Thoracic aorta (tissue), 2 donors: Measurements from ENCODE around the gene PCDHB10. TPM values are rescaled to one million over a fixed set of nuclear protein-coding genes. Genes with fewer than 3 reads are reported as not detected.
A peak's percentile ranks its signal among the peaks of the same experiment; 100 is the strongest.
"Not testable (repeated sequence)": the region's sequence is repeated elsewhere in the genome, so short reads cannot be mapped to it uniquely, and the experiment has no call there.

Experiments
- ATAC-seq: fragments of 150-250 bp; one replicate; pipeline ENCODE4 v1.8.0; 2017; ENCODE audit warnings: low read depth; ENCODE audit not compliant: insufficient number of reproducible peaks, low FRiP score
- DNase-seq: peaks from one replicate; pipeline ENCODE4 v3.0.0-alpha.2; 2020; ENCODE audit warnings: low spot score
- H3K27ac ChIP-seq, 2 donors: fragments of 200-600 bp; sonication (generic); 1 replicate in 1 of 2; 2 replicates in 1 of 2; pipeline ENCODE4 v1.5.1; 2016; ENCODE audit warnings: mild to moderate bottlenecking in 2 of 2, moderate library complexity in 2 of 2
- H3K27me3 ChIP-seq: fragments of 200-600 bp; sonication (generic); replicated peaks from 2 replicates; pipeline ENCODE4 v1.6.0; 2016; ENCODE audit warnings: mild to moderate bottlenecking; ENCODE audit not compliant: insufficient read depth
- H3K36me3 ChIP-seq: fragments of 200-600 bp; sonication (generic); one replicate; pipeline ENCODE4 v1.5.1; 2016
- H3K4me1 ChIP-seq, 2 donors: fragments of 200-600 bp; sonication (generic); 1 replicate in 1 of 2; 2 replicates in 1 of 2; pipeline versions ENCODE4 v1.5.1 to v1.6.0; 2016; ENCODE audit warnings: low read depth in 2 of 2, mild to moderate bottlenecking in 1 of 2; ENCODE audit not compliant: control insufficient read depth in 1 of 2
- H3K4me3 ChIP-seq: fragments of 200-600 bp; sonication (generic); 2 replicates; pipeline ENCODE4 v1.5.1; 2016; ENCODE audit warnings: mild to moderate bottlenecking
- H3K9me3 ChIP-seq: fragments of 200-600 bp; sonication (generic); 2 replicates; pipeline ENCODE4 v1.5.1; 2016
- total RNA-seq, 2 donors: library from RNA; depleted of rRNA; stranded (reverse); fragments of >200 nt; gene quantifications; one replicate each; pipeline versions ENCODE4 v1.1.0 to v1.2.3, GENCODE V29; 2016
- TF ChIP-seq, protein P1 (sequence below): fragments of 200-600 bp; sonication (generic); IDR thresholded peaks from one replicate; pipeline ENCODE4 v1.5.1; 2019; ENCODE audit warnings: antibody characterized with exemption

The PCDHB10 gene
- total RNA-seq, 2 donors from 2014 or later = 6.1 to 9.1 TPM

GRCh38 chr5:141179876-141180275, 12.3 kb upstream of the PCDHB10 start:
- H3K27ac ChIP-seq, ATAC-seq, H3K36me3 ChIP-seq, H3K4me1 ChIP-seq, DNase-seq, H3K27me3 ChIP-seq, H3K4me3 ChIP-seq: not testable (repeated sequence)
- peaks cover 63% of the 10 kb centered on the region for H3K9me3 ChIP-seq

DNA sequence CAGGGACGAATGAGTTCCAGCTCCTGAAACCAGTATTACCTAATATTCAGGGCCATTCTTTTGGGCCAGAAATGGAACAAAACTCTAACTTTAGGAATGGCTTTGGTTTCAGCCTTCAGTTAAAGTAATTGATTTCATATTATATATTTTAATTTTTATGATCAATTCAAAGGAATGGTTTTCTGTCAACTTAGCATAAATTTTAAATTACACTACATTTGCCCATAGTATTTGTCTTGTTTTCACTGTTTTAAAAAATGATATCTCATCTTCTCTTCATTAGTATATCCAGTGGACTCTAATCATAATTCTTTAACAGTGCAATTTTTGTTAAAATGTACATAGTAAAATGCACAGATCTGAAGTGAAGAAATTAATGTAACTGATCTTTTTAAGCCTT, 11.8 kb upstream of the PCDHB10 start:
- Histone ChIP-seq H3K9me3 (peaks cover 61% of the 10 kb centered on the region), H3K27ac (no peak overlapping the region)

DNA sequence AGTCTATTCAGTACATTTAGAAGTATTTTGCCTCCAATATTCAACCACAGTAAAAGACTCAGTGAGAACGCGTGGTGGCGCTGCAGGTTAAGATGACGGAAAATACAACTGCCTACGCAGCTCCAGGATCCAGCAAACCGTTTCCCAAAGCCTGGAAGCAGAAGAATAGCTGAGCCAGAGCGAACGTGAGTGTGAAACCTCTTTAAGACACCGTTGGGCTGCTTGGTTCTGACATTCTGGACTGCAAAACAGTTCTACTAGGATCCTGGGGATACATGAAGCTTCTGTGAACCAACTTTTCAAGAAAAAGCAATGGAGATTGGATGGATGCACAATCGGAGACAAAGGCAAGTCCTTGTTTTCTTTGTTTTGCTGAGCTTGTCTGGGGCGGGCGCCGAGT, 9.9 kb upstream of the PCDHB10 start, which contains the start of gene PCDHB16:
Gene PCDHB16 (plus strand): TSS at position 140 of the 400 bp plus-strand sequence. CDS start 173 bp downstream, at position 313.
- peaks cover 53% of the 10 kb centered on the region for H3K9me3 ChIP-seq
- ATAC-seq = peak; percentile 31
- no peaks in the 10 kb centered on the region for H3K4me1 ChIP-seq
- H3K36me3 ChIP-seq = no peaks in the 10 kb centered on the region
- peak within 1 kb of the TSS; percentile 64 for H3K4me3 ChIP-seq
- no peaks in the 10 kb centered on the region for H3K27me3 ChIP-seq
- DNase-seq = no peak
- TF ChIP-seq, protein P1, sequence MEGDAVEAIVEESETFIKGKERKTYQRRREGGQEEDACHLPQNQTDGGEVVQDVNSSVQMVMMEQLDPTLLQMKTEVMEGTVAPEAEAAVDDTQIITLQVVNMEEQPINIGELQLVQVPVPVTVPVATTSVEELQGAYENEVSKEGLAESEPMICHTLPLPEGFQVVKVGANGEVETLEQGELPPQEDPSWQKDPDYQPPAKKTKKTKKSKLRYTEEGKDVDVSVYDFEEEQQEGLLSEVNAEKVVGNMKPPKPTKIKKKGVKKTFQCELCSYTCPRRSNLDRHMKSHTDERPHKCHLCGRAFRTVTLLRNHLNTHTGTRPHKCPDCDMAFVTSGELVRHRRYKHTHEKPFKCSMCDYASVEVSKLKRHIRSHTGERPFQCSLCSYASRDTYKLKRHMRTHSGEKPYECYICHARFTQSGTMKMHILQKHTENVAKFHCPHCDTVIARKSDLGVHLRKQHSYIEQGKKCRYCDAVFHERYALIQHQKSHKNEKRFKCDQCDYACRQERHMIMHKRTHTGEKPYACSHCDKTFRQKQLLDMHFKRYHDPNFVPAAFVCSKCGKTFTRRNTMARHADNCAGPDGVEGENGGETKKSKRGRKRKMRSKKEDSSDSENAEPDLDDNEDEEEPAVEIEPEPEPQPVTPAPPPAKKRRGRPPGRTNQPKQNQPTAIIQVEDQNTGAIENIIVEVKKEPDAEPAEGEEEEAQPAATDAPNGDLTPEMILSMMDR = peak; percentile 26
- peak within 1 kb of the TSS in 1 of 2 donors; percentile 58 for H3K27ac ChIP-seq

More for the DNA sequence above, 11.8 kb upstream of the PCDHB10 start:
- TF ChIP-seq, protein P1 = no peak
- H3K27me3 ChIP-seq = no peaks in the 10 kb centered on the region
- DNase-seq (no peak), ATAC-seq (no peak)
- no peaks in the 10 kb centered on the region for H3K4me1 ChIP-seq
- H3K4me3 ChIP-seq = no peak overlapping the region
- no peaks in the 10 kb centered on the region for H3K36me3 ChIP-seq

- H3K27me3 ChIP-seq, H3K36me3 ChIP-seq, H3K4me3 ChIP-seq, H3K27ac ChIP-seq, ATAC-seq, H3K4me1 ChIP-seq, DNase-seq: not testable (repeated sequence)
- H3K9me3 ChIP-seq = peaks cover 55% of the 10 kb centered on the region
Observed at GRCh38 chr5:141184117-141184855, 7.9 kb upstream of the PCDHB10 start.

DNA sequence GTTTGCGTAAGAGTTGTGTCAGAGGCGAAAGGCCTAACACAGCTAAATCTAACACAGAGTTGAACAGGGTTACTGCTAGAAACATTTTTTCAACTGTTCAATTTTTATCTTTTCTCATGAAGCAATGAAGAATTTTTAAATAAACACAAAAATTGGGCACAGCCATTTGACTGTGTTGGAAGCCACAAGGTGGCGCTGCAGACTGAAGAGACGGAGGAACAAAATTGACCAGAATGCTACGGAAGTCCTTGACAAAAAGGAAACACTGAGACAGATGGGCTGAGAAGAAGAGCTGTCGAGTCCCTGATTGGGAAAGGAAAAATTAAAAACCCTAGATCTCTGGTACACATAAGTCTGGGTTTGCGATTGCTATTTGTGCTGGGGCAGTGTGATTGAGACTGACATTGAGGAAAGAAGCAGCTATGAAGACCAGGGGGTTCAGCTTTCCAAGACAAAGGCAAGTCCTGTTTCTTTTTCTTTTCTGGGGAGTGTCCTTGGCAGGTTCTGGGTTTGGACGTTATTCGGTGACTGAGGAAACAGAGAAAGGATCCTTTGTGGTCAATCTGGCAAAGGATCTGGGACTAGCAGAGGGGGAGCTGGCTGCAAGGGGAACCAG, 5.1 kb upstream of the PCDHB10 start, which contains the start of gene PCDHB9:
Gene PCDHB9 (plus strand): TSS at position 265 of the 616 bp plus-strand sequence. CDS start 158 bp downstream, at position 423.
- no peak within 1 kb of the TSS for H3K4me3 ChIP-seq
- H3K4me1 ChIP-seq = no peaks in the 10 kb centered on the region
- no peak within 1 kb of the TSS for H3K27ac ChIP-seq
- ATAC-seq (no peak), DNase-seq (no peak)
- H3K36me3 ChIP-seq = no peaks in the 10 kb centered on the region
- H3K9me3 ChIP-seq = peaks cover 68% of the 10 kb centered on the region
- TF ChIP-seq, protein P1 = no peak
- no peaks in the 10 kb centered on the region for H3K27me3 ChIP-seq

DNA sequence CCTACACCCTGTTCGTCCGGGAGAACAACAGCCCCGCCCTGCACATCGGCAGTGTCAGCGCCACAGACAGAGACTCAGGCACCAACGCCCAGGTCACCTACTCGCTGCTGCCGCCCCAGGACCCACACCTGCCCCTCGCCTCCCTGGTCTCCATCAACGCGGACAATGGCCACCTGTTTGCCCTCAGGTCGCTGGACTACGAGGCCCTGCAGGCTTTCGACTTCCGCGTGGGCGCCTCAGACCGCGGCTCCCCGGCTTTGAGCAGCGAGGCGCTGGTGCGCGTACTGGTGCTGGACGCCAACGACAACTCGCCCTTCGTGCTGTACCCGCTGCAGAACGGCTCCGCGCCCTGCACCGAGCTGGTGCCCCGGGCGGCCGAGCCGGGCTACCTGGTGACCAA, 3.5 kb upstream of the PCDHB10 start:
- ATAC-seq, H3K36me3 ChIP-seq, DNase-seq, H3K27ac ChIP-seq, H3K27me3 ChIP-seq, H3K4me1 ChIP-seq, H3K4me3 ChIP-seq: not testable (repeated sequence)
- peaks cover 65% of the 10 kb centered on the region for H3K9me3 ChIP-seq

- not testable (repeated sequence) for H3K27ac ChIP-seq, H3K36me3 ChIP-seq, DNase-seq, ATAC-seq, H3K4me3 ChIP-seq, H3K4me1 ChIP-seq, H3K27me3 ChIP-seq
- H3K9me3 ChIP-seq = peaks cover 64% of the 10 kb centered on the region
Observed at GRCh38 chr5:141189131-141189530, 3.0 kb upstream of the PCDHB10 start.

GRCh38 chr5:141194332-141194731, 2.2 kb downstream of the PCDHB10 start:
- DNase-seq, H3K27ac ChIP-seq, ATAC-seq, H3K4me1 ChIP-seq, H3K4me3 ChIP-seq, H3K36me3 ChIP-seq, H3K27me3 ChIP-seq: not testable (repeated sequence)
- H3K9me3 ChIP-seq = peaks cover 74% of the 10 kb centered on the region
